GM12872 (cell line): ENCODE measurements around the gene ULK1.

Experiments
- CTCF ChIP-seq: IDR thresholded peaks from 3 replicates; pipeline ENCODE4 v1.5.1; 2011; ENCODE audit warnings: low read depth, mild to moderate bottlenecking, low read length, moderate library complexity; ENCODE audit not compliant: insufficient read depth

Gene ULK1

DNA sequence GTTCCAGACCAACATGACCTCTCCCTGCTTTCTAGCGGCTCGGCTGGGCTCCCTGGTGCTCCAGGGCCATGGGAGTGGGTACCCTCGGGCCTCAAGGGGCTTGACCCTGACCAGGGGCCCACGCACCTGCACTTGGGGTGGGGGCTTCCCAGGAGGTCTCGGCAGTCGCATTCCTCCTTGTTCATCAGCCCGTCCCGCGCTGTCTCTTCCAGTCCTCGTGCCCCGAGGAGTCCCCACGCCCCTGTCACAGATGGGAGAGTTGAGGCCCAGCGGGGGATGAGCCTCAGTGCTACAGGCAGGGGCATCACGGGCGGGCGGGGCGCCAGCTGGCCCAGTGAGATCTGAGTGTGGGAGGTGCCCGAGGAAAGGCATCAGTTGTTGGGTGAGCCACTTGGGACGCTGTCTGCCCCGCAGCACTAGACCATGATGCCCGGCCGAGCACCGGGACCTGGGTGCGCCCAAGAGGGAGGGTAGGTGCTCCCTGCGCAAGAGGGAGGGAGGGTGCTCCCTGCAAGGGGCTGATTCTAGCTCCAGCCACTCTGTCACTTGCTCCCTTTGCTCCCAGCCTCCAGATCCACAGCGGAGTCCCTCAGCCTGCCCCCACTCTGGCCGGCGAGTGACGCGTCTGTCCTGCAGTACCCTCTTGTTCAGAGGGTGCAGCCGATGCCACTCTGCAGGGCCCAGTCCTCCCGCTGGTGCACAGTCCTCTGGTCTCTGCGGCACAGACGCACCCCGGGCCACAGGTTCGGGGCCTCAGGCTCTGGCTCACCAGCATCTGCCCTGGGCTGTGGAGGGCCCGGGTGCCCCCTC, 42.5 kb upstream of the ULK1 start:
- no peak for TF ChIP-seq CTCF

GRCh38 chr12:131852551-131853299, 41.7 kb upstream of the ULK1 start:
- no peak for TF ChIP-seq CTCF

GRCh38 chr12:131853832-131854797, 40.3 kb upstream of the ULK1 start:
- TF ChIP-seq CTCF: no peak

DNA sequence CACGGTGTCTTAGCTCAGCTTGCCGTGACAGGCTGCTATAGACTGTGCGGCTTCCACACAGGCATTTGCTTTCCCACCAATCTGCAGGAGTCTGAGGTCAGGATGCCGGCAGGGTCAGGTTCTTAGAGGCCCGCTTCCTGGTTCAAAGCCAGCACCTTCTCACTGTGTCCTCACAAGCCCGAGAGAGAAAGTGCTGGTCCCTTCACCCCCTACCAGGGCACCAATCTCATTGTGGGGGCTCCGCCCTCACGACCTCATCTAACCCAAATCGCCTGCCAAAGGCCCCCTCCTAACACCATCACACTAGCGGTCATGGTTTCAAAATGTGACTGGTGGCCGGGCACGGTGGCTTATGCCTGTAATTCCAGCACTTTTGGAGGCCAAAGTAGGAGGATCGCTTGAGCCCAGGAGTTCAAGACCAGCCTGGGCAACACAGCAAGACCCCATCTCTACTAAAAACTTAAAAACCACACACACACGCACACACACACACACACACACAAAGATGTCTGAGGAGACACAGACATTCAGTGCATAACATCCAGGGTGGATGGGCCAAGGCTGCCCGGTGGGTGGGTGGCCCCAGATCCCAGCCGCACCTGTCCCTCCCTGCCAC, 39.5 kb upstream of the ULK1 start:
- TF ChIP-seq CTCF: no peak

- TF ChIP-seq CTCF: no peak
Measured at GRCh38 chr12:131855521-131856142, 38.8 kb upstream of the ULK1 start.

- TF ChIP-seq CTCF: no peak
Measured at GRCh38 chr12:131856366-131857097, 37.9 kb upstream of the ULK1 start.
